Measurements from ENCODE around the gene FLT3LG.

The FLT3LG gene

GRCh38 chr19:49486232-49486631 is 12.2 kb downstream of the FLT3LG start:
- DNase-seq: no peak
- in situ Hi-C loops (cut with MboI; ENCODE audit: low pct_unique_long_range_greater_than_20kb, low sequenced_read_pairs): no loop called here

- DNase-seq: no peak
- in situ Hi-C loops (cut with MboI; ENCODE audit: low pct_unique_long_range_greater_than_20kb, low sequenced_read_pairs): no loop called here
These were observed 12.8 kb downstream of the FLT3LG start for GRCh38 chr19:49486710-49487276.

- in situ Hi-C loops (cut with MboI; ENCODE audit: low pct_unique_long_range_greater_than_20kb, low sequenced_read_pairs): no loop called here
- peak; percentile 100 for DNase-seq
These were observed 13.4 kb downstream of the FLT3LG start, which contains the start of gene RPL13A for GRCh38 chr19:49487277-49488045. Gene RPL13A, plus strand, starts transcription at chr19:49487608. Its CDS starts 22 bp downstream, at chr19:49487630.

- in situ Hi-C loops (cut with MboI; ENCODE audit: low pct_unique_long_range_greater_than_20kb, low sequenced_read_pairs): no loop called here
- peak; percentile 26 for DNase-seq
These were observed 14.2 kb downstream of the FLT3LG start for GRCh38 chr19:49488046-49488862.

GRCh38 chr19:49488863-49489537 is 15.0 kb downstream of the FLT3LG start:
- in situ Hi-C loops (cut with MboI; ENCODE audit: low pct_unique_long_range_greater_than_20kb, low sequenced_read_pairs): no loop called here
- no peak for DNase-seq

GRCh38 chr19:49489601-49490167 is 15.7 kb downstream of the FLT3LG start:
- in situ Hi-C loops (cut with MboI; ENCODE audit: low pct_unique_long_range_greater_than_20kb, low sequenced_read_pairs): no loop called here
- DNase-seq: no peak

- no peak for DNase-seq
- in situ Hi-C loops (cut with MboI; ENCODE audit: low pct_unique_long_range_greater_than_20kb, low sequenced_read_pairs): no loop called here
These were observed 16.4 kb downstream of the FLT3LG start for GRCh38 chr19:49490287-49491029.

GRCh38 chr19:49491030-49491803 is 17.2 kb downstream of the FLT3LG start:
- no peak for DNase-seq
- in situ Hi-C loops (cut with MboI; ENCODE audit: low pct_unique_long_range_greater_than_20kb, low sequenced_read_pairs): no loop called here

GRCh38 chr19:49491804-49492572 is 18.0 kb downstream of the FLT3LG start:
- DNase-seq: no peak
- in situ Hi-C loops (cut with MboI; ENCODE audit: low pct_unique_long_range_greater_than_20kb, low sequenced_read_pairs): no loop called here

- DNase-seq: peak; percentile 66
- in situ Hi-C loops (cut with MboI; ENCODE audit: low pct_unique_long_range_greater_than_20kb, low sequenced_read_pairs): no loop called here
These were observed 18.8 kb downstream of the FLT3LG start for GRCh38 chr19:49492573-49493405.

GRCh38 chr19:49496574-49497008 is 22.6 kb downstream of the FLT3LG start:
- in situ Hi-C loops (cut with MboI; ENCODE audit: low pct_unique_long_range_greater_than_20kb, low sequenced_read_pairs): no loop called here
- DNase-seq: no peak

- DNase-seq: peak; percentile 82
- in situ Hi-C loops (cut with MboI; ENCODE audit: low pct_unique_long_range_greater_than_20kb, low sequenced_read_pairs): no loop called here
These were observed 23.2 kb downstream of the FLT3LG start for GRCh38 chr19:49497047-49497788.

- DNase-seq: no peak
- in situ Hi-C loops (cut with MboI; ENCODE audit: low pct_unique_long_range_greater_than_20kb, low sequenced_read_pairs): no loop called here
These were observed 23.7 kb downstream of the FLT3LG start for GRCh38 chr19:49497789-49498103.

- DNase-seq: no peak
- in situ Hi-C loops (cut with MboI; ENCODE audit: low pct_unique_long_range_greater_than_20kb, low sequenced_read_pairs): no loop called here
These were observed 24.5 kb downstream of the FLT3LG start for GRCh38 chr19:49498475-49498874.

- in situ Hi-C loops (cut with MboI; ENCODE audit: low pct_unique_long_range_greater_than_20kb, low sequenced_read_pairs): no loop called here
- no peak for DNase-seq
These were observed 25.1 kb downstream of the FLT3LG start for GRCh38 chr19:49499030-49499670.

All from KBM-7 (cell line).